Lung (tissue), 12 donors: Measurements from ENCODE around the gene CCNB3. TPM values are rescaled to one million over a fixed set of nuclear protein-coding genes. Genes with fewer than 3 reads are reported as not detected.
"Not testable (repeated sequence)": the region's sequence is repeated elsewhere in the genome, so short reads cannot be mapped to it uniquely, and the experiment has no call there.

Source experiments
- ATAC-seq: fragments of 200-7000 bp; cut with Tn5 transposase; one replicate; pipeline ENCODE4 v1.9.1; 2020; ENCODE audit warnings: moderate number of reproducible peaks; ENCODE audit not compliant: insufficient read depth, low FRiP score
- DNase-seq, 3 donors: peaks; one replicate each; pipeline ENCODE4 v3.0.0-alpha.2; 2013 to 2017
- H3K27ac ChIP-seq, 2 donors: one replicate each; pipeline ENCODE4 v1.5.1; 2013; ENCODE audit warnings: mild to moderate bottlenecking in 2 of 2, moderate library complexity in 2 of 2, control low read depth in 1 of 2, inconsistent platforms in 1 of 2, low read depth in 1 of 2, low read length in 1 of 2
- H3K27me3 ChIP-seq, 3 donors: one replicate each; pipeline ENCODE4 v1.5.1; 2013; ENCODE audit warnings: low read length in 2 of 3; ENCODE audit not compliant: control insufficient read depth in 3 of 3, insufficient read depth in 3 of 3
- H3K36me3 ChIP-seq, 4 donors: one replicate each; pipeline ENCODE4 v1.5.1; 2013; ENCODE audit warnings: low read length in 4 of 4, mild to moderate bottlenecking in 1 of 4, moderate library complexity in 1 of 4; ENCODE audit not compliant: control insufficient read depth in 4 of 4, insufficient read depth in 4 of 4
- H3K4me1 ChIP-seq, 5 donors: one replicate each; pipeline ENCODE4 v1.5.1; 2013; ENCODE audit warnings: low read length in 5 of 5, mild to moderate bottlenecking in 2 of 5, moderate library complexity in 1 of 5; ENCODE audit not compliant: control insufficient read depth in 5 of 5, insufficient read depth in 5 of 5
- H3K4me3 ChIP-seq: one replicate; pipeline ENCODE4 v1.5.1; 2013; ENCODE audit warnings: mild to moderate bottlenecking, control low read depth, moderate library complexity
- H3K9ac ChIP-seq, 2 donors: one replicate each; pipeline ENCODE4 v1.5.1; 2013; ENCODE audit warnings: low read length in 2 of 2, control low read depth in 1 of 2; ENCODE audit not compliant: insufficient read depth in 1 of 2
- H3K9me3 ChIP-seq, 4 donors: one replicate each; pipeline ENCODE4 v1.5.1; 2013; ENCODE audit warnings: low read length in 3 of 4, mild to moderate bottlenecking in 1 of 4, moderate library complexity in 1 of 4; ENCODE audit not compliant: control insufficient read depth in 4 of 4, insufficient read depth in 3 of 4
- CTCF ChIP-seq: IDR thresholded peaks from 2 replicates; pipeline ENCODE4 v1.5.1; 2012; ENCODE audit warnings: mild to moderate bottlenecking; ENCODE audit errors: control extremely low read depth, extremely low read depth
- WGBS, 2 donors: extraction: QIAGEN DNeasy Blood & Tissue Kit; methylation state at CpG; one replicate each; pipeline ENCODE4 v1.1.7; 2013; 5-methylcytosine and 5-hydroxymethylcytosine counted together
- polyA plus RNA-seq, 2 donors: library from polyadenylated mRNA; stranded (reverse); fragments of 200-250 nt; gene quantifications; one replicate each; pipeline ENCODE4 v1.2.1, GENCODE V29; 2013
- total RNA-seq, 2 donors: library from RNA; depleted of rRNA in 1 of 2; stranded (reverse); fragments of >200 nt in 1 of 2; gene quantifications; one replicate each; pipeline ENCODE4 v1.2.1, GENCODE V29; 2014 to 2021
- donor health status: control.
- donor health status: control.
- donor health status: Bipolar disorder and iron deficiency.
- donor health status: healthy.
- donor health status: DM: yes; HTN: yes; CAD: no.

CCNB3 gene
- total and polyA plus RNA-seq, 4 donors, result 0.49 to 1.3 (median 0.59) TPM

- Histone ChIP-seq H3K9me3 (no peaks in the 10 kb centered on the region), H3K9ac (no peak overlapping the region), H3K4me3 (no peak overlapping the region), H3K27me3 (no peaks in the 10 kb centered on the region), H3K27ac (no peak overlapping the region), H3K4me1 (no peaks in the 10 kb centered on the region), H3K36me3 (no peaks in the 10 kb centered on the region)
- WGBS, 2 donors, result 53 to 87% methylated on average over 2 of the region's 2 CpGs
- ATAC-seq (no peak), DNase-seq (no peak)
- TF ChIP-seq CTCF, result no peak
These were observed 122.7 kb downstream of the CCNB3 start for GRCh38 chrX:50327235-50327634.

- not testable (repeated sequence) for H3K4me3 ChIP-seq, H3K36me3 ChIP-seq, H3K4me1 ChIP-seq, H3K9ac ChIP-seq, H3K27me3 ChIP-seq, H3K27ac ChIP-seq, ATAC-seq, H3K9me3 ChIP-seq, DNase-seq
- 35 to 39% methylated on average over 5 of the region's 5 CpGs for WGBS, 2 donors
These were observed 128.1 kb downstream of the CCNB3 start for GRCh38 chrX:50332668-50333067.

GRCh38 chrX:50333308-50333707, 128.7 kb downstream of the CCNB3 start:
- 58 to 78% methylated on average over 6 of the region's 6 CpGs for WGBS, 2 donors
- H3K9ac ChIP-seq, result no peak overlapping the region
- no peak for TF ChIP-seq CTCF
- no peaks in the 10 kb centered on the region for H3K4me1 ChIP-seq
- ATAC-seq (no peak), DNase-seq (peak in 1 of 3 donors; percentile 7)
- no peaks in the 10 kb centered on the region for H3K36me3 ChIP-seq
- peaks cover 0 to 3% (median 0%) of the 10 kb centered on the region in 4 donors for H3K9me3 ChIP-seq
- H3K4me3 ChIP-seq, result no peak overlapping the region
- no peak overlapping the region for H3K27ac ChIP-seq
- H3K27me3 ChIP-seq, result no peaks in the 10 kb centered on the region

GRCh38 chrX:50343917-50344316, 139.4 kb downstream of the CCNB3 start:
- peaks cover 0 to 1% (median 0%) of the 10 kb centered on the region in 5 donors for H3K4me1 ChIP-seq
- peaks cover 3 to 6% (median 5%) of the 10 kb centered on the region in 3 donors for H3K27me3 ChIP-seq
- no peak overlapping the region for H3K4me3 ChIP-seq
- H3K9me3 ChIP-seq, result no peaks in the 10 kb centered on the region
- H3K36me3 ChIP-seq, result no peaks in the 10 kb centered on the region
- ATAC-seq (no peak), DNase-seq (no peak)
- no peak overlapping the region for H3K9ac ChIP-seq
- no peak for TF ChIP-seq CTCF
- H3K27ac ChIP-seq, result no peak overlapping the region
